ENCODE results near the gene CT45A8. TPM values are rescaled to one million over a fixed set of nuclear protein-coding genes. Genes with fewer than 3 reads are reported as not detected.
"Not testable (repeated sequence)": the region's sequence is repeated elsewhere in the genome, so short reads cannot be mapped to it uniquely, and the experiment has no call there.

The CT45A8 gene
- not detected for total RNA-seq

DNA sequence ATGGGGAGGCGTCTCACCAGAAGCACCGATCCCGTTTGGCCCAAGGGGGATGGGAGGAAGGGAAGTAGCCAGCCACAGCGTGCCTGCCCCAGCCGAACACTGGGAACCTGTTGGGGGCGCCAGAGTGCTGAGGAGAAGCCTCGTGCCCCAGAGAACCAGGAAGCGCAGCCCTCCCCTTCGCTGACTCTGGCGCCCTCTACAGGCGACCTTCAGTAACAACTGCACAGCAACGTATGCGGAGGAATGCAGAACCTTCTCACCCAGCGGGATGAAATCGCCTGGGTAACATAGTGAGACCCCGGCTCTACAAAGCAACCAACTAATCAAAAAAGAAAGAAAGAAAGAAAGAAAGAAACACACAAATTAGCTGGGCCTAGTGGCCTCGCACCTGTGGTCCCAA, at the start of gene CT45A8:
Gene CT45A8, minus strand, starts transcription at position 101 of the 400 bp plus-strand sequence. CDS start 3,755 bp downstream, outside the sequence.
- not testable (repeated sequence) for H3K9me3 Mint-ChIP-seq, H3K36me3 Mint-ChIP-seq, DNase-seq, H3K4me1 Mint-ChIP-seq, H3K4me3 Mint-ChIP-seq, H3K27me3 Mint-ChIP-seq, H3K27ac Mint-ChIP-seq

GRCh38 chrX:135893294-135893817, 39.0 kb upstream of the CT45A8 start, which contains the start of the genes CT45A10 and SAGE1:
CT45A10 (minus strand) TSS chrX:135893444; CDS start chrX:135885344, 8,100 bp downstream.
SAGE1 (plus strand) TSS chrX:135893716; CDS start chrX:135896243, 2,527 bp downstream.
- Mint-ChIP-seq H3K27ac (no peak within 1 kb of the TSS), H3K9me3 (no peaks in the 10 kb centered on the region), H3K36me3 (no peaks in the 10 kb centered on the region), H3K4me3 (no peak within 1 kb of the TSS), H3K27me3 (peaks cover 4% of the 10 kb centered on the region), H3K4me1 (no peaks in the 10 kb centered on the region)
- DNase-seq, result no peak

DNA sequence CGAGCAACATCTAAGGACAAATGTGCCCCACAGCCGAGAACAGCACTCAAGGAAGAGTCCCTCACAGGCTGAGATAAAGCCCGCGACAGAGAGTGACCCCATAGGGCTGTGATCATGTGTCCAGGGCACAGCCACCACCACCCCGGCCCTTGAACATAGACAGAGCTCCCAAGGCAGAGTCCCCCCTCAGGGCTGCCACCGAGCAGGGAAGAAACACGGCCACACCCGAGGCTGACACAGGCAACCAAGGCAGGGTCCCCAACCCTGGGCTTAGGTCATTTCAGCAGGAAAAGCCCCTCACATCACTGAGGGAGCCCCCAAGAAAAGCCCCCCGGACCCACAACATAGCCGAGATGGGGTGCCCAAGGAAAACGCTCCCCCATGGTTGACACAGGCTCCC, 38.4 kb upstream of the CT45A8 start:
- Mint-ChIP-seq H3K27me3 (peaks cover 4% of the 10 kb centered on the region), H3K4me1 (no peaks in the 10 kb centered on the region), H3K9me3 (no peaks in the 10 kb centered on the region), H3K4me3 (no peak overlapping the region), H3K36me3 (no peaks in the 10 kb centered on the region), H3K27ac (no peak overlapping the region)
- DNase-seq, result no peak

DNA sequence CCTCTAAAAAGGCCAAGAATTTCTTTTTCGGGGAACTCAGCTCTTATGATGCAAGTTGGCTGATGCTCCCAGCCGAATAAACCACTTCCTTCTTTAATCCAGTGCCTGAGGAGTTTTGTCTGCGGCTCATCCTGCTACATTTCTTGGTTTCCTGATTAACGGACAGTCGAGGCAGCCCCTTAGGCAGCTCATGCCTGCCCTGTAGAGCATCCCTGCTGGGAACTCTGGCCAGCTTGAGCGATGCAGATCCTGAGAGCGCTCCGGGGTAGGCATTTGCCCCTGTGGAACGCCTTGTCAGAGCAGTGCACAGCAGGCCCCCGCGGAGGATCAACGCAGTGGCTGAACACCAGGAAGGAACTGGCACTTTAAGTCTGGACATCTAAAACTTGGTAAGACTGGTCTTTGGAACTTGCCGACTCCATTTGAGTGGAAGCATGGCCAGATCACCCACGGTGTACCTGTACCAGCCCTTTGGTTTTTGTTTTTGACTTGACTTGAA, 35.8 kb upstream of the CT45A8 start:
- Mint-ChIP-seq H3K4me1 (no peaks in the 10 kb centered on the region), H3K36me3 (no peaks in the 10 kb centered on the region), H3K9me3 (no peaks in the 10 kb centered on the region), H3K27ac (no peak overlapping the region), H3K4me3 (no peak overlapping the region), H3K27me3 (peaks cover 4% of the 10 kb centered on the region)
- DNase-seq, result no peak

GRCh38 chrX:135888976-135889375, 34.6 kb upstream of the CT45A8 start:
- peak; percentile 47 for DNase-seq
- not testable (repeated sequence) for H3K4me3 Mint-ChIP-seq, H3K27me3 Mint-ChIP-seq, H3K9me3 Mint-ChIP-seq, H3K27ac Mint-ChIP-seq, H3K36me3 Mint-ChIP-seq, H3K4me1 Mint-ChIP-seq

DNA sequence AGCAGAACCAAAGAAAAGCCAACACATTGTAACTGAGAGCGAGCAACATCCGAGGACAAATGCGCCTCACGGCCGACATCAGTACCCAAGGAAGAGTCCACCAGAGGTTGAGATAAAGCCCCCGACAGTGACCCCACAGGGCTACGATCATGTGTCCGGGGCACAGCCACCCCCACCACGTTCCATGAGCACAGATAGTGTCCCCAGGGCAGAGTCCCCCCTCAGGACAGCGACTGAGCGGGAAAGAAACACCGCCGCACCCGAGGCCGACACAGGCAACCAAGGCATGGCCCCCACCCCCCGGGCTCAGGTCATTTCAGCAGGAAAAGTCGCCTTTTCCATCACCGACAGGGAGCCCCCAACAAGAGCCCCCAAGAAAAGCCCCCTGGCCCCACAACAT, 33.9 kb upstream of the CT45A8 start:
- not testable (repeated sequence) for H3K4me3 Mint-ChIP-seq, H3K9me3 Mint-ChIP-seq, H3K27ac Mint-ChIP-seq, H3K4me1 Mint-ChIP-seq, H3K36me3 Mint-ChIP-seq, H3K27me3 Mint-ChIP-seq, DNase-seq

DNA sequence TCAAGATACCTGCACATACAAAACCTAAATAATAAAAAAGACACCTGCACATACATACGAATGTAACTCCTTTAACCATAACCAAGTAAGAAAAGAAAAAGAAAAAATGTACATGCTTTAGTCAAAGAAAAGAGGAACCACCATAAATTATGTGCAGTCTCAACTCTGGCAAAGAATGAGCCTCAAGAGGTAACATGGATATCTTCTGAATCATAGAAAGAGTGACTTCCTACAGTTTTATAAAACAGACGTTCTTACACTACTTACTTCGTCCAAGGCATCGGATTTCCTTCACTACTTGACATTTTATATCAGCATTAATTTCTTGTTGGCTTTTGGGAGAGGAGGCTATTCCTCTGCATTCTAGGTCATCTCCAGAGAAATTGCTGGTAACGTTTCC, 28.4 kb upstream of the CT45A8 start:
- H3K4me1 Mint-ChIP-seq, H3K9me3 Mint-ChIP-seq, H3K4me3 Mint-ChIP-seq, H3K27me3 Mint-ChIP-seq, H3K27ac Mint-ChIP-seq, DNase-seq, H3K36me3 Mint-ChIP-seq: not testable (repeated sequence)

GRCh38 chrX:135871712-135872111, 17.4 kb upstream of the CT45A8 start, which contains the start of gene CT45A9:
CT45A9 (minus strand) TSS chrX:135871812; CDS start chrX:135868061, 3,751 bp downstream.
- not testable (repeated sequence) for H3K27ac Mint-ChIP-seq, DNase-seq, H3K4me3 Mint-ChIP-seq, H3K9me3 Mint-ChIP-seq, H3K27me3 Mint-ChIP-seq, H3K4me1 Mint-ChIP-seq, H3K36me3 Mint-ChIP-seq

DNA sequence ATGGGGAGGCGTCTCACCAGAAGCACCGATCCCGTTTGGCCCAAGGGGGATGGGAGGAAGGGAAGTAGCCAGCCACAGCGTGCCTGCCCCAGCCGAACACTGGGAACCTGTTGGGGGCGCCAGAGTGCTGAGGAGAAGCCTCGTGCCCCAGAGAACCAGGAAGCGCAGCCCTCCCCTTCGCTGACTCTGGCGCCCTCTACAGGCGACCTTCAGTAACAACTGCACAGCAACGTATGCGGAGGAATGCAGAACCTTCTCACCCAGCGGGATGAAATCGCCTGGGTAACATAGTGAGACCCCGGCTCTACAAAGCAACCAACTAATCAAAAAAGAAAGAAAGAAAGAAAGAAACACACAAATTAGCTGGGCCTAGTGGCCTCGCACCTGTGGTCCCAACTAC, 17.2 kb downstream of the CT45A8 start, which contains the start of gene CT45A7:
Gene CT45A7, minus strand, starts transcription at position 101 of the 400 bp plus-strand sequence. CDS start 3,747 bp downstream, outside the sequence.
- not testable (repeated sequence) for H3K9me3 Mint-ChIP-seq, H3K4me3 Mint-ChIP-seq, DNase-seq, H3K36me3 Mint-ChIP-seq, H3K4me1 Mint-ChIP-seq, H3K27me3 Mint-ChIP-seq, H3K27ac Mint-ChIP-seq

GRCh38 chrX:135819912-135820311, 34.4 kb downstream of the CT45A8 start, which contains the start of gene CT45A2:
CT45A2 (minus strand) TSS chrX:135820012; CDS start chrX:135816265, 3,747 bp downstream.
- DNase-seq, H3K9me3 Mint-ChIP-seq, H3K36me3 Mint-ChIP-seq, H3K27ac Mint-ChIP-seq, H3K4me1 Mint-ChIP-seq, H3K27me3 Mint-ChIP-seq, H3K4me3 Mint-ChIP-seq: not testable (repeated sequence)

DNA sequence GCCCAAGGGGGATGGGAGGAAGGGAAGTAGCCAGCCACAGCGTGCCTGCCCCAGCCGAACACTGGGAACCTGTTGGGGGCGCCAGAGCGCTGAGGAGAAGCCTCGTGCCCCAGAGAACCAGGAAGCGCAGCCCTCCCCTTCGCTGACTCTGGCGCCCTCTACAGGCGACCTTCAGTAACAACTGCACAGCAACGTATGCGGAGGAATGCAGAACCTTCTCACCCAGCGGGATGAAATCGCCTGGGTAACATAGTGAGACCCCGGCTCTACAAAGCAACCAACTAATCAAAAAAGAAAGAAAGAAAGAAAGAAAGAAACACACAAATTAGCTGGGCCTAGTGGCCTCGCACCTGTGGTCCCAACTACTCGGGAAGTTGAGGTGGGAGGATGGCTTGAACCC, 51.7 kb downstream of the CT45A8 start, which contains the start of gene CT45A6:
Gene CT45A6, minus strand, starts transcription at position 101 of the 400 bp plus-strand sequence. CDS start 3,794 bp downstream, outside the sequence.
- not testable (repeated sequence) for DNase-seq, H3K36me3 Mint-ChIP-seq, H3K27me3 Mint-ChIP-seq, H3K9me3 Mint-ChIP-seq, H3K4me1 Mint-ChIP-seq, H3K27ac Mint-ChIP-seq, H3K4me3 Mint-ChIP-seq

Other genes with a start within 250 kb of the CT45A8 start
- gene CT45A1, start 140.9 kb downstream of the CT45A8 start, total RNA-seq, result not detected
- gene CT45A3, start 86.3 kb downstream of the CT45A8 start, total RNA-seq, result not detected
- gene CT45A5, start 69.0 kb downstream of the CT45A8 start, total RNA-seq, result not detected
- not detected for gene CT45A6, start 51.8 kb downstream of the CT45A8 start, total RNA-seq
- not detected for gene CT45A2, start 34.5 kb downstream of the CT45A8 start, total RNA-seq
- gene CT45A7, start 17.3 kb downstream of the CT45A8 start, total RNA-seq, result not detected
- gene CT45A9, start 17.3 kb upstream of the CT45A8 start, total RNA-seq, result not detected
- gene CT45A10, start 38.9 kb upstream of the CT45A8 start, total RNA-seq, result not detected
- gene SAGE1, start 39.2 kb upstream of the CT45A8 start, total RNA-seq, result not detected
- 10 to 100 TPM; 20.4 to 20.5 TPM for gene MMGT1, start 119.5 kb upstream of the CT45A8 start, total RNA-seq
- 10 to 100 TPM; 10.7 to 11.7 TPM for gene SLC9A6, start 130.9 kb upstream of the CT45A8 start, total RNA-seq